AG08396 (cell line): ENCODE data around the gene SLC35E3.
"Not testable (repeated sequence)": the region's sequence is repeated elsewhere in the genome, so short reads cannot be mapped to it uniquely, and the experiment has no call there.

Experiments
- DNase-seq: peaks from one replicate; pipeline ENCODE4 v3.0.0; 2012; ENCODE audit warnings: low spot score, mixed read lengths

The SLC35E3 gene

DNA sequence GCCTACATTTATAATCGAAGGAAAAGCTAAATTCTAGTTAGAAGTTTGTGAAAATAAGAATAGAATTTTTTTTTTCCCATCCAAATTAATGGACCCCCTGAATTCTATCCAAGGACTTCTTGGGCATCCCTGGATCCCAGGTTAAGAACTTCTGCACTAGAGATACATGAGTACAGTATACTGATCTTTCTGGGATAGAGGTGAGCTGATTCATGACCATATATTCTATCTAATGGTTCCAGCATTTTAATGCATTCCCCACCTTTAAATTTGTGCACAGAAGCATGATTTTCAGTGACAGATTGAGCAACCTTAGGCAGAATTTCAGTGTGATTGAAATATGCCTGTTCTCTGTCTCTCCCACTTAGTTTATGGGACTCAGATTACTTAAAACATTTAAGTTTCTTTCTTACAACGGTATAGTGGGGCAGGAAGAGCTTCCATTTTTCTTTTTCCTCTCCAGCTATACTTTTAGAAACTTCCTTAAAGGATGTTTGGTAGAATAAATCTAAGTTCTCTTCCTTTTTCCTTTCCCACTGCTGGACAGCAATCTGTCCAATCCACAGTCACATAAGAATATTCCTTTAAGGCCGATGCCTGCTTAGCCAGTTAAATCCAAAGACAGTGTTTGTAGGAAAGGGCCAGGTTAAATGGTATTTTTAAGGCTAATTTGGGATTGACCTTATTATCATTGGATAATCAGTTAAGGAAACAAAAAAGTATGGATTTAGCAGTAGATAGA is 68.7 kb downstream of the SLC35E3 start:
- DNase-seq, result no peak

DNA sequence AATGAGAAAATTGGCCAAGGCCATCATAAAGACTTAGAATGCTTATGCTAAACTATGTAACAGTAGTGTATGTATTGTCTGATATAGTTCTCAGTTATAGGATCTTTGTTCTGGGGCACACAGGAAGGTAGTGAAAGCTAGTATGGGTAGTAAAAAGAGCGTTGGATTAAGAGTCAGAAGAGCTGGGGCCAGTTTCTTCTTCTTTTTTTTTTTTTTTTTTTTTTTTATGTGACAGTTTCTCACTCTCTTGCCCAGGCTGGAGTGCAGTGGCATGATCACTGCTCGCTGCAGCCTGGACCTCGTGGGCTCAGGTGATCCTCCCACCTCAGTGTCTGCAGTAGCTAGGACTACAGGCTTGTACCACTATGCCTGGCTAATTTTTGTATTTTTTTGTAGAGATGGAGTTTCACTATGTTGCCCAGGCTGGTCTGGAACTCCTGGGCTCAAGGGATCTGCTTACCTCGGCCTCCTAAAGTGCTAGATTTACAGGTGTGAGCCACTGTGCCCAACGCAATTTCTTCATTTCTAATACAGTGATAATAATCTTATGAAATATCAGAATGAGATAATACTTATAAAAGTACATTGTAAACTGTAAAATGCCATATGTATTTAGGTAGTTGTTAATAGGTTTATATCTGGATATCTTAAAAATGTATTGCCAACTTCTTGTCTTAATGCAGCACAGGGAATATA is 69.4 kb downstream of the SLC35E3 start:
- DNase-seq, result no peak

DNA sequence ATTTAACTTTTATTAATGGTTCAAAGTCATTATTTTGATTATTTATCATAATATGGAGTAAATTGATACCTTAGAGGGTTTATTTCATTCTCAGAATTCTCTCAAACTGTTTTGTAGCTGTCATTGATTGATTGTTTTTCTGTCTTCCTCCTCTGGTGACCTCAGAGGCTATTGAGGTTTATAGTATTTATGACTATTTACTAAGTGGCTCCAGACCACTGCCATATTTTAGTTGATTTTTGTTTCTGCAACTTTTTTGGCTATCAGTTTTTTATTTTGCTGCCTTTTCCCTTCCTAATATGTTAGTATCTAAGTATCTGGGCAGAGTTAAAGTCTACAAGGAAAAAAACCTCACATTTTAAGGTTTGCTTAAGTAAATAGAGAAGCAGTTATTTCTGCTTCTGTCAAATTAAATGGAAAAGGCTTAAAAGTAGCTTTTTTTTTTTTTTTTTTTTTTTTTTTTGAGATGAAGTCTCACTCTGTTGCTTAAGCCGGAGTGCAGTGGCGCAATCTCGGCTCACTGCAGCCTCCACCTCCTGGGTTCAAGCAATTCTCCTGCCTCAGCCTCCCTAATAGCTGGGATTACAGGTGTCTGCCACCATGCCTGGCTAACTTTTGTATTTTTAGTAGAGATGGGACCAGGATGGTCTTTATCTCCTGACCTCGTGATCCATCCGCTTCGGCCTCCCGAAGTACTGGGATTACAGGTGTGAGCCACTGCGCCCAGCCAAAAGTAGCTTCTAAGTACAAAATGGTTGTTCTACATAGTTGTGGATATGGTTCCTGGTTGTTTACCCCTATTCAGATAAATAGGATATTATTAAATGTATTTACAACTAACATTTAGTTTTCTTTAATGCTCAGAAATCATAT is 70.2 kb downstream of the SLC35E3 start:
- no peak for DNase-seq

DNA sequence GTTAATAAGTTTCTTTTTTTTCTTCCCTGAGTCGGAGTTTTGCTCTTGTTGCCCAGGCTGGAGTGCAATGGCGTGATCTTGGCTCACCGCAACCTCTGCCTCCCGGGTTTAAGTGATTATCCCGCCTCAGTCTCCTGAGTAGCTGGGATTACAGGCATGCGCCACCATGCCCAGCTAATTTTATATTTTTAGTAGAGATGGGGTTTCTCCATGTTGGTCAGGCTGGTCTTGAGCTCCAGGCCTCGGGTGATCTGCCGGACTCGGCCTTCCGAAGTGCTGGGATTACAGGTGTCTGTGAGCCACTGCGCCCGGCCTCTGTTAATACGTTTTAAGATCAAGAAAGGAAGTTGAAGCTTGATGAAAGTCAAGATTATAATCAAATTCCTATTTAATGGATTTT is 73.5 kb downstream of the SLC35E3 start:
- DNase-seq, result not testable (repeated sequence)

DNA sequence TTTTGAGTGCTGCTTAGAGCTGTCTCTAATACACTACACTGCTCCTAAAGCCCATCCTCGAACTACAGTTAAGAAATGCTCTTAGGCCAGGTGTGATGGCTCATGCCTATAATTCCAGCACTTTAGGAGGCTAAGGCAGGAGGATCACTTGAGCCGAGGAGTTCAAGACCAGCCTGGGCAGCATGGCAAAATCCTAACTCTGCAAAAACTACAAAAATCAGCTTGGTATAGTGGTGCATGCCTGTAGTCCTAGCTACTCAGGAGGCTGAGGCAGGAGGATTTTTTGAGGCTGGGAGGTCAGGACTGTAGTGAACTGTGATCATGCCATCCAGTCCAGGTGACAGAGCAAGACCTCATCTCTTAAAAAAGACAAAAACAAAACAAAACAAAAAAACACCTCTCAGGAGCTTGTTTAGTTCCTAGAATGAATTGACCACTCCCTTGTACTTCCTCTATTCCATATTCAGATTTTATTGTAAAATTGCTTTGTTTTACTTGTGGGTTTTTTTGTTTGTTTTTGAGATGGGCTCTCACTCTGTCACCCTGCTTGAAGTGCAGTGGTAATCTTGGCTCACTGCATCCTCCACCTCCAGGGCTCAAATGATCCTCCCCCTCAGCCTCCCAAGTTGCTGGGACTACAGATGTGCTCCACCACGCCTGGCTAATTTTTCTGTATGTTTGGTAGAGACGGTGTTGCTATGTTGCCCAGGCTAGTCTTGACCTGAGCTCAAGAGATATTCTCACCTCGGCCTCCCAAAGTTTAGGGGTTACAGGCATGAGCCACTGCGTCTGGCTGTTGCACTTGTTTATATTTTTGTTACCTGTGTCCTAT is 75.6 kb downstream of the SLC35E3 start:
- no peak for DNase-seq

DNA sequence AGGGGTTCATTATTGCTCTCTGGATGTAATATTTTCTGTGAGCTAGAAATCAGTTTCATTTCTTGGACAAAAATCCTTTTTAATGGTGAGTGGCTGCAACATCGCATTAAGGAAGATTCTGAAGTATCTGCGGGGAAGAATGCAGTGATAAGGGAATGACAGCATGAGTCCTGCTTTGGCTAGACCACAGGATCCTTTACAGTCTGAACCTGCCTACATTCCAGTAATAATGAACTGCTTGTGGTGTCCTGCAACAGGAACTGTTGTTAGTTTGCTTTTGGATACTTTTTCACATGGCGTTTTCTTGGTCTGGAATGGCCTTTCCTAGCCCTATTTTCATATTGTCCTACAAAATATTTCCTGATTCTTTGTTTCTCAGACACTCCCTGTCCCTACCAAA is 77.7 kb downstream of the SLC35E3 start:
- DNase-seq, result no peak

DNA sequence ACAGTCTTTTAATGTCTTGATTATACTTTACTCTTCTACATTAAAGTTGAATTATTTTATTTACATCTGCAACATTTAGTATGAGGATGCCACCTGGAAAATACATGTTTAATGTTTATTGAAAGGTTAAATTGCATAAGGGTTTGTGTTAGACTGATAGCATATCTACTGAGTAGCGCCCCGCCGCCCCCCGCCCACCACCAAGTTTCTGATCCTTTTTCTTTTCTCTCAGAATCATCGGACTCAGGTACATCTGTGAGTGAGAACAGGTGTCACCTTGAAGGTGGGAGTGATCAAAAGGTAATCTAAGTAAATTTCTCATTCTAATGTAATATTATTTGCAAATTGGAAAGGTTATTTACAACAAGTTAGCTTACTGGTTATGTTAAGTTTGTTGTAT is 78.2 kb downstream of the SLC35E3 start:
- DNase-seq, result no peak

DNA sequence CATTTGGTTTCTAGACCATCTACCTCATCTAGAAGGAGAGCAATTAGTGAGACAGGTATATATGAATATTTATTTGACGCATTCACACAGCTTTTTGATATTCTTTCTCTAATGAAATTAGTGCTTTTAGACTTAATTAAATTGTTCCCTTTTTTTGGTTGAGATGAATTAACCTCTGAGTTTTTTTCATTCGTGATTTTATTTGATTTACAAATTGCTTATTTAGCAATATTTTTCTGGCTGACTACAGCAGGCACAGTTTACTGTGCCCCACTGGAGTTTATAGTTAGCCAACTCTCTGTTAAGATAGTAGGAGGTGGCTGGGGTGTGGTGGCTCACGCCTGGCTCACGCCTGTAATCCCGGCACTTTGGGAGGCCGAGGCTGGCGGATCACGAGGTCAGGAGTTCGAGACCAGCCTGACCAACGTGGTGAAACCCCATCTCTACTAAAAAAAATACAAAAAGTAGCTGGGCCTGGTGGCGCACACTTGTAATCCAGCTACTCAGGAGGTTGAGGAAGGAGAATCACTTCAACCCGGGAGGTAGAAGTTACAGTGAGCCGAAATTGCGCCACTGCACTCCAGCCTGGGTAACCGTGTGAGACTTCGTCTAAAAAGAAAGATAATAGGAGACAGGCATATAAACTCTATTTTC is 78.7 kb downstream of the SLC35E3 start:
- no peak for DNase-seq

DNA sequence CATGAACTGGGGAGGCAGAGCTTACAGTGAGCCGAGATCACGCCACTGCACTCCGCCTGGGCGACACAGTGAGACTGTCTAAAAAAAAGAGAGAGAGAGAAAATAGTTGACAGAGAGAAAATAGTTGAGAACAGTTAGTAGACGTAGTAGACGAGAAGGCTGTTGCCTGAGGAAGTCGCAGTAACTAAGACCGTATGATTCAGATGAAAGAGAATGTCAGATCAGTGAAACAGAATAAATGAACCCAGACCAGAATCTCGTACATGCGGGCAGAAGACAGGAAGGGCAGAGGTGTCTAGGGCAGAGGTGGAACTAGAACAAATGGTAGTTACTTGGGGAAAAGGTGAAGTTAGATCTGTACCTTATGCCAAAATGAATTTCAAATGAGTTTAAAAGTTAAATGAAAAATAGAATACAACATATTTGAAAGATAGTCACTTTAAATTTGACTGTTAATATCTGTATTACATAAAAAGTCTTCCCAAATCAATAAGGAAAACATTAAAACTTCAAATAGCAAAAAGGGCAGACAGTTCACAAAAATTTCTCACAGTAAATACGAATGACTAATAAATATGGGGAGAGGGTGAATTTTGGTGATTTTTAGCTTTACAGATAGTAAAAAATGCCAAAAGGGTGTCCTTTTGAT is 79.7 kb downstream of the SLC35E3 start:
- DNase-seq, result no peak

DNA sequence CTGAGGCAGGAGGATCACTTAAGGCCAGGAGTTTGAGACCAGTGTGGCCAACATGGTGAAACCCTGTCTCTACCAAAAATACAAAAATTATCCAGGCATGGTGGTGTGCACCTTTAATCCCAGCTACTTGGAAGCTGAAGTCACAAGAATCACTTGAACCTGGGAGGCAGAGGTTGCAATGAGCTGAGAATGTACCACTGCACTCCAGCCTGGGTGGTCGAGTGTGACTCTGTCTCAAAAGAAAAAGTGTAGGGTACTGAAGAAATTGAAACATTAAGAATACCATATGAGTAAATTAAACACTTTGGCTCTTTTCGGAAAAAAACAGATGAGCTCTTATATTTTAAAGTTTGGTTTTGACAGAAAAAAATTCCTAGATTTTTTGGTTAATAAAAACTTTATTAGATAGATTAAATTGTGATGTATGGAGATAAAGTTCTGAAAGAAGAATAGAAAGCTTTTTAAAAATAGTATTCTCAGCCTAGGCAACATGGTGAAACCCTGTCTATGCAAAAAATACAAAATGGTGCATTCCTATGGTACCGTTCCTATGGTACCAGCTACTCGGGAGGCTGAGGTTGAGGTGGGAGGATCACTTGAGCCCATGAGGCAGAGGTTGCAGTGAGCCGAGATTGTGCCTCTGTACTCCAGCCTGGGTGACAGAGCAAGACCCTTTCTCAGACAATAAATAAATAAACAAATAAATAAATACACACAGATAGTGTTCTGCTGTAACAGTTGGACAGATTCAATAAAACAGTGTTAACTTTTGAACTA is 82.1 kb downstream of the SLC35E3 start:
- no peak for DNase-seq

DNA sequence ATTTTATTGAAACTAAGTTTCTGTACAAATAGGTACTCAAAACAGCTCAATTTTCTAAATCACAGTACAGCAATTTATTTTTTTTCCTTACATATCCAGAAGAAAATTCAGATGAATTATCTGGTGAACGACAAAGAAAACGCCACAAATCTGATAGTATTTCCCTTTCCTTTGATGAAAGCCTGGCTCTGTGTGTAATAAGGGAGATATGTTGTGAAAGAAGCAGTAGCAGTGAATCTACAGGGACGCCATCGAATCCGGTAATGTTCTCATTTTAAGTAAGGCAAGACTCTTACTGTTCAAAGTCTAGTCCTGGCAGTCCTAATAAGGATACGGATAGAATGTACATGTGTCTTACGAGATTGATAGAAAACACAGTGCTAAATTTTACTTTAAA is 82.7 kb downstream of the SLC35E3 start:
- no peak for DNase-seq
